Kidney tubule cell (primary cell): Measurements from ENCODE around the gene MRPL1.
"Not testable (repeated sequence)": the region's sequence is repeated elsewhere in the genome, so short reads cannot be mapped to it uniquely, and the experiment has no call there.

Experiments used
- DNase-seq: peaks from one replicate; pipeline ENCODE4 v3.0.0-alpha.2; 2018; ENCODE audit warnings: low spot score

MRPL1 gene

DNA sequence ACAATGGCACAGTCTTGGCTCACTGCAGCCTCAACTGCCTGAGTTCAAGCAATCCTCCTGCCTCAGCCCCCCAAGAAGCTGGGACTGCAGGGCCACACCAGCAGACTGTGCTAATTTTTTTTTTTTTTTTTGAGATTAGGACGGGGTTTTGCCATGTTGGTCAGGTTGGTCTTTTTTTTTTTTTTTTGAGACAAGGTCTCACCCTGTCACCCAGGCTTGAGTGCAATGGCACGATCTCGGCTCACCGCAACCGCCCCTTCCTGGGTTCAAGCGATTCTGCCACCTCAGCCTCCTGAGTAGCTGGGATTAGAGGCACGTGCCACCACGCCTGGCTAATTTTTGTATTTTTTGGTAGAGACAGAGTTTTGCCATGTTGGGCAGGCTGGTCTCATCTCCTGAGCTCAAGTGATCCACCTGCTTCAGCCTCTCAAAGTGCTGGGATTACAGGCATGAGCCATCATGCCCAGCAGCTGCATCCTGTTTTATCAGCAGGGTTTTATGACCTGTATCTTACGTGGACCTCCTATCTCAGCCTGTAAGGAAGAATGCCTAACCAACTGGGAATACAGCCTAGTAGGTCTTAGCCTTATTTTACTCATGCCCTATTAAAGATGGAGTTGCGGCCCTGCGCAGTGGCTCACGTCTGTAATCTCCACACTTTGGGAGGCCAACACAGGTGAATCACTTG, 13.2 kb upstream of the MRPL1 start:
- no peak for DNase-seq

DNA sequence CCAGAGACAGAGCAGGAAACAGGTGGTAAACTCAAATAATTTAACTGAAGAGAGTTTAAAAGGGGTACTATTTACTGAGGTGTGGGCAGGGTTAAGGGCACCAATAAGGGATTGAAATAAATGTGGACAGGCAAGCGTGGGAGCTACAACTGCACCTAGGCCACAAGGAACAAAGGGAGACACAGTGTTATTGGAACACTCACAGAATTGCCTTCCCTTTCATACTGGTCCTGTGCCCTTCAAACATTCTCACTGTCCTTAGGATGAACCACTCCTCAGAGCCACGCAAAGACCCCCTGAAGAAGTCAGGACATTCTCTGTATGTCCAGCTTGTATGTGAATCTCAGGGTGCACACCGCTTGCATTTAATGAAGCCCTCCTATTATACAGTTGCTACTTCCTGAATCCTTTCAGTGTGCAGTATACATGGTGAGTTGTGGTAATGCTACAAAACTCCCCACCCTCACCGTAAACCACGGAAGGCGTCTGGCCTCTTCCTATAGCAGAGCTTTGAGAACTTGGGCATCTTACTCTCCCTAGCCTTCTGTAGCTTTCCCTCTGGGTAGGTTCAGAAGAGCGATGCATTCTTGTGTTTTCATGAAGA, 9.6 kb upstream of the MRPL1 start:
- DNase-seq = no peak

DNA sequence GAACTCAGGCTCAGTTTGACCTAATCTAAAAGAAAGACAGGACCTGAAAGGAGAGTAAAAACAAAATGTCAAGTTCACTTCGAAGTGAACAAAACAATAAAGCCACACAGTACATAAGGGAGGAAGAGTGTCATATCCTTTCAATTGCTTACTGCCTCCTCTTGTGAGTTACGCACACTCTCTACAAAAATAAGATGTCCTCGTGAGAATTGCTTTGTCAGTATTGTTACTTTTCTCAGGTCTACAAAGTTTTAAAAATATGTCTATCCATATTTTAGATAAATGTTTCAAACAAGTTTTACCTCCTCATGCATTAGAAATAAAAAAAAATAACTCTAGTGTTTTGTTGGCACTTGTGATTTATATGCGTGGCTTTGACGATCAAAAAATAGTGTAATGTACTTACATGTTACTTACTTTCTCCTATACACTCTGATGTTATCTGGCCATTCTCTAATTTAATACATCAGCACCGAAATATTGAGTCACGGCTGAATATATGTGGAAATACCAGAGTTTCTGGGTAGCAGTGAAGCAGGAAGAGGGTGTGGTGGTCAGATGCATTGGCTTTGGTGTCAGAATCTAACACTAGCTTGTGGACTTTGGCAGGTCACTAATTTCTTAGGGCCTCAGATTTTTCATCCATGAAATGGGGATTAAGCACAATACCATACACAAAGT, 8.1 kb upstream of the MRPL1 start:
- DNase-seq = no peak

DNA sequence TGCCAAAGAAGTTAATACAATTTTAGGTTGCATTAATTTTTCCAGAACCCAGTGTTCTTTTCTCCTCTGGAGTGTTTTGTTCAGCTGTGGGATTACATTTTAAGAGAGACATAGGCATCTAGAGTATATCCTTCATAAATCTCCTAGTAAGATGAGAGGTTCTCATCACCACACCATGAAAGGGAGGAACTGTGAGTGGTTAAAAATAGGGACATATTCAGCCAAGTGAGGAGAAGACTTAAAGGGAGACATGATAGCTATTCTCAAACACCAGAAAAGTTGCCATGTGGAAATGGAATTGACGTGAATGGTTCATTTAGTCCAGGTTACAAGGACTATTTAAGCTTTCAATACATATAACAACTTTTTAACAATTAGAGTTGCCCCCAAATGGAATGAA, 6.5 kb upstream of the MRPL1 start:
- no peak for DNase-seq

DNA sequence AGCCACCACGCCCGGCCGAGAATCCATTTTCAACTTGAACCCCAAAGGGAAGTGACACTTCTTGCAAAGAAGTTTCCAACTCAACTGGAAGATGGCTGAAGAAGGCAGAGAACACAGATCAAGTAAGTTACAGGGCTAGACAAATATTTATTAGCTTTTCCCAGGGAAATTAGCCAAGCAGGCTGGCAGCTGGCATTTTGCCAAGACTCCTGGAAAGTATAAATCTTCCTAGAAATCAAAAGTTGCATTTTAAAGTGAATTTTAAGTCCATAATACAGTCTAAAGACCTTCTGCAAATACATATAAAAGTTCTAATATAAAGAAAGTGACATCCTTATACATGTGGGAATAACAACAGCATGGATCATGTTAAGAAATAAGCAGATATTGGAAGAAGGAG, 3.4 kb upstream of the MRPL1 start:
- DNase-seq = no peak

DNA sequence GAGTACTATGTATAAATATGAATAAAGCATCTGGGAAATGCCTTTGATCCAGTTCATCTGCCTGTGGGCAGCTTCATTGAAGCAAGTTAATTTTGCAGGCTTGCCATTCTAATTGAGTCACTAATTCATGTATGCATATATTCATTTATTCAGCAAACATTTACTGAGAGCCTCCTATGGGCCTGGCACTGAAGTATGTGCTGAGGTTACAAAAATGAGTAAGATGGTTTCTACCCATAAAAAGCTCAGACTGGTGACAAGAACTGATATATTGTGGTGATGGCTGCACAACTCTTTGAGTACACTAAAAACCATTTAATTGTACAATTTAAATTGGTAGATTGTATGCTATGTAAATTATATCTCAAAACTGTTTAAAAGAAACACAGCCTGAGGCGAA, 1.1 kb upstream of the MRPL1 start:
- DNase-seq = peak; percentile 24

DNA sequence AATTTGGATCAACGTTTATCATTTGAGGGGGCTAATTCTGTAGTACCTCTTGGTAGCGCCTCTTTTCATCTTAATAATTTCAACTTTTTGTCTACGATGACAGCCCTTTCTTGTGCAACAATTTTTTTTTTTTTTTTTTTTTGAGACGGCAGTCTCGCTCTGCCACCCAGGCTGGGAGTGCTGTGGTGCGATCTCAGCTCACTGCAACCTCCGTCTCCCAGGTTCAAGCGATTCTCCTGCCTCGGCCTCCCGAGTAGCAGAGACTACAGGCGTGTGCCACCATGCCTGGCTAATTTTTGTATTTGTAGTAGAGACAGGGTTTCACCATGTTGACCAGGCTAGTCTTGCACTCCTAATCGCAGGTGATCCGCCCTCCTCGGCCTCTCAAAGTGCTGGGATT, 711 bp downstream of the MRPL1 start:
- not testable (repeated sequence) for DNase-seq

DNA sequence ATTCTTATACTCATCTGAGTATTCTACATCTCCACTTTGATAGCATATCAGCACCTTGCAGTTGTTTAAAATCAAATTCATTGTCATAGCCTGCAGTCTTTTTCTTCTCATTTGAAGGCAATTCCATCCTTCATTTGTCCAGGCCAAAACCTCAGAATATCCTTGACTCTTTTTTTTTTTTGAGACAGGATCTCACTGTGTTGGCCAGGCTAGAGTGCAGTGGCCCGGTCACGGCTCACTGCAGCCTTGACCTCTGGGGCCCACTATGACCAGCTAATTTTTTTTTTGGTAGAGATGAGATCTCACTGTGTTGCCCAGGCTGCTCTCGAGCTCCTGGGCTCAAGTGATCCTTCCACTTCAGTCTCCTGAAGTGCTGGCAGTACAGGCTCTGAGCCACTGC, 2.6 kb downstream of the MRPL1 start:
- no peak for DNase-seq

DNA sequence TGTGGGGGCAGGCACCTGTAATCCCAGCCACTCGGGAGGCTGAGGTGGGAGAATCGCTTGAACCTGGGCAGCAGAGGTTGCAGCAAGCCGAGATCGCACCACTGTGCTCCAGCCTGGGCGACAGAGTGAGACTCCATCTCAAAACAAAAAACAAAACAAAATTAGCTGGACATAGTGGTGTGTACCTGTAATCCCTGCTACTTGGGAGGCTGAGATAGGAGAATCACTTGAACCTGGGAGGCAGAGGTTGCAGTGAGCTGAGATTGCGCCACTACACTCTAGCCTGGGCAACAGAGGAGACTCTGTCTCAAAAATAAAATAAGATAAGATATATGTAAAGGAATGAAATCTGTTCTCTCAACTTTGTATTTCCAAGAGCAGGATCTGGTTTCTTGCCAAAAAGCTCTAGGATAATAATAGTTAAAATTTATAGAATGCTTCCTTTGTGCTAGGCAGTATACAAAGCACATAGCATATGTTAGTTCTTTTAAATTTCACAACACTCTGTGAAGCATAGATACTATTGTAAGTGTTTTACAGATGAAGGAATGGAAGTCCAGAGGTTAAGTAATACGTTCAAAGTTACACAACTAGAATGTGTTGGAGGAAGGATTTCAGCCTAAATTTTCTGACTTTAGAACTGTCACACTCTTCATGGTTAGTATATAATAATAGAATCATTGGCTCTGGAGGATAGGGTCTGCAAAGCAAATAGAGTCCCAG, 10.3 kb downstream of the MRPL1 start:
- DNase-seq = no peak

DNA sequence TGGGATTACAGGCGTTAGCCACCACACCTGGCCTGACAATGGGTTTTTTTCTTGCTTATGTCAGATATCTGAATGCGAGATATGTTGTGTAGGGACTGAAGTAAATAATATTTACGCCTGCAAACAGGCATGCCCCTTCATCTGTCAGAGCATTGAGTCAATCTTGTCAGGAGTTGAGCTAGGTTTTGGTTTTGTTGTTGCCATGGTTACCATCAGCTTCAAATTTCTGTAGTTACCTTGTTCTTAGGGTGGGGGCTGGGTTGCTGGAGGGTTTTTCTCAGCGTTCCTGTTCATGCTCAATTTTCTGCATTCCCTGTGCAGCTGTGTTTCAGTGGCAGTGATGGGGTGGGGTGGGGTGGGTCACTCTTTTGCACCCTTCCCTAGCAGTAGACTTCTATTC, 14.5 kb downstream of the MRPL1 start:
- DNase-seq = no peak

DNA sequence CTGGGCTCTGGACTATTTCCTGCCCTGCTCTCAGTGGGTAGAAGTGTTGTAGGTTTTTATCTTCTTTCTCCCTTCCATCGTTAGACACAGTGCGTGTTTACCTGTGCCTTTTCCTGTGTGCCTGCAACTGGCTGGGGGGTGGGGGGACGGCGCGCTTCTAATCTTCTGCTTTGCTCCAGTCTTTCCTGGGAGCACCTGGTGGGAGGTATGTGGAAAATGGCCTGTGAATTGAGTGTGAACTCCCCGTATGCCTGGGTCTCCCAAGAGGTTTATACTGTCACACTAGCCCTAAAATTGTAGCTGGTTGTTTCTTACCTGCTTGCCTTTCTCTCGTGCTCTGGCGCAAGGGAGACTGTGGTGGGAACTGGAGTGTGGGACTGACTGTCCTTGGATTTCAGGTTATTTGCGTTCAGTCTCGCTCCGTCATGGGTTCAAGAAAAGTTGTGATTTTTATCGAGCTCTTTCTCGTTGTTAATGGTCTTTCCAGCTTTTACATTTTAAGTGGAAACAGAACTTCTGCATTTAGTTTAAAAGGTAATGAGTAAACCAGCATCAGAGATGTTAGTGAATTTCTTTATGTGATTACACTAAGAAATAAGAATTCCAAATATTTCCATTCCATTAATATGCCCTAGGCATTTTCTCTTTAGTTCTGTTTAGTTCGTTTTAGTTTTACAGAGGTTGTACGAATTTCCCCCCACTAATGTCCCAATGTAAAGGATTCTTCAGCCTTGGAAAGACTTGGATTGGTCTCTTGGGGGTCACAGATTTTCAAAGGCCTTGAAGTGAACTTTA, 15.3 kb downstream of the MRPL1 start:
- DNase-seq = no peak

DNA sequence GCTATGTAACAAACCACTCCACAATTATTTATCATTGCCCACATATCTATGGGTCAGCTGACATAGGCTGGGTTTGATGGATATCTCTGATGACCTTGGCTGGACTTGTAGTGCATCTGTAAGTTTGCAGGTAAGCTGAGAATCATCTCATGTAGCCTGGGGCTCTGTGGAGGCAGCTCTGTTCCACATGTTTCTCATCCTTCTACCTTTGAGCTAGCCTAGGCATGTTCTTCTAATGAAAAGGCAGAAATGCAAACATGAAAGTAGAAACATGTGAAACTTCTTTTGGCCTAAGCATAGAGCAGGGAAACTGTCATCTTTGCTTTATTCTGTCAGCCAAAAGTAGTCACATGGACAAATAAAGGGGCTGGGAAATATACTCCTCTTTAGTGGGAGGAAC, 18.2 kb downstream of the MRPL1 start:
- no peak for DNase-seq

DNA sequence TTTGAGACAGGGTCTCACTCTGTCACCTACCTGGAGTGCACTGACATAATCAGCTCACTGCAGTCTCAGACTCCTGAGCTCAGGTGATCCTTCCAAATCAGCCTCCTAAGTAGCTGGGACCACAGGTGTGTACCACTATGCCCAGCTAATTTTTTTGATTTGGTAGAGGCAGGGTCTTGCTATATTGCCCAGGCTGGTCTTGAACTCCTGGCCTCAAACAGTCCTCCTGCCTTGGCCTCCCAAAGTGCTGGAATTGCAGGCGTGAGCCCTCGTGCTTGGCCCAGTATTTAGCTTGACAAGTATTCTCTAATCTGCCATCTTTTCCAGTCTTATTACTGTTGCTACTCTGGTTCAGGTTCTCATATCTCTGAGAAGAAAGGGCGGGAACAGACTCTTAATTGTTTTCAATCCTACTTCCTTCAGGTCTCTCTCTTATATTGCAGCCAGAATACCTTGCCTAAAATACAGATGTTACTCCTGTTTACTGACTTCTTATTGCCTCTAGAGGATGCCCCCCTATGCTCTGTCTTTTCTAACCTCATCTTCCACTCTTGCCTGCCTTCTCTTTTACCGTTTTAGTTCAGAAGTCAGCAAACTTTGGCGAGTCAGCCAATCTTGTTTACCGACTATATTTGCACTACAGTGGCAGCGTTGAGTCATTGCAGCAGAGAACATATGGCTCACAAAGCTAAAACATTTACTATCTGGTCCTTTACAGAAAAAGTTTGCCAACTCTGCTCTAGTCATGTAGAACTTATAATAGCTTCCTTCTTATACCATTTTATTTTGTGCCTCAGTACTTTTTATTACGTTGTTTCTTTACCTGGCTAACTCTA, 19.0 kb downstream of the MRPL1 start:
- DNase-seq = no peak

DNA sequence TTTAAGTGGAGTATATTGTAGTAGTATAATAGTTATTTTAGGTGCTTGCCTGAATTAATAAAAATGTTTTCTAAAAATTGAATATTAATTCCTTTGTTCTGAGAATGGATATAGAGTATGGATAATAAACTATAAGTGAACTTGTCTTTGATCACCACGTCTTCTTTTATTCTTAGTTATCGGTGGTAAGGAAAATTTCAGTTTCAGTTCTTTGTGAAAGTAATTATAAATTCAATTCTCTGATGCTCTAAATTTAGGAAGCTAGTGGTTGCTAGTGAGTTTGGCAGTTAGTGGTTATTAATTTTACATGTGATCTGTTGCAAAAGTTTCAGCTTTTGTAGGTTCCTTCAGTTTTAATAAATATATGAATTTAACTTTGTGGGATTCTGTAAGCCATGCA, 30.8 kb downstream of the MRPL1 start:
- DNase-seq = no peak

DNA sequence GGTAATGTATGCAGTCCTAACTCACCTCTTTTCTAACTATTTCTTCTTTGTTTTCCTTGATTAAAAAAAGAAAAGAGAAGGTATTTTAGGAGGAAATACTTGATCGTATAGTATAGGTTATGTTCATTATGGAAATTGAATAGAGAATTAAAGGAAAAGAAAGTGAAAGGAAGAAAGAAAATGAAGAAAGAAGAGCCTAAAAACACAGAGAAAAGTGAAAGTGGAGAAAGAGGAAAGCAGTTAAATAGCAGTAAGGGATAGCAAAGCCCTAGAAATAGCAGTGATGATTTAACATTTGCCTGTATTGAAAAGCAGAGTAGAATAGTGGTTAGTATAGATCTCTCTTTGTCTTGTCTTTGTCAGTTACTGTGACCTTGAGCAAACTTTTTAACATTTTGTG, 37.0 kb downstream of the MRPL1 start:
- DNase-seq = no peak

DNA sequence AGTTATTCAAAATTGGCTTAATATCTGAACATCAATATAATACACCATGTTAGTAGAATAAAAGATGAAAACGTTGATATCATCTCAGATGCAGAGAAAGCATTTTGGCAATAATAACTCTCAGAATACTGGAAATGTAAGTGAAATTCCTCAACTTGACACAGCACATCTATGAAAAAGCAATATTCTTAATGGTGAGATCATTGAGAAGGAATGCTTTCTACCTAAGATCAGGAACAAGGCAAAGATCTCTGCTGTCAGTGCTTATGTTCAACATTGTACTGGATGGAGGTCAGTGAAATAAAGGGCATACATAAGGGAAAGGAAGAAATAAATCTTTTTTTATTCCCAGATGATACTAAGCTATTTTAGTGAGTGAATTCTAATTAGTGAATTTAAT, 40.6 kb downstream of the MRPL1 start:
- DNase-seq = peak; percentile 13

DNA sequence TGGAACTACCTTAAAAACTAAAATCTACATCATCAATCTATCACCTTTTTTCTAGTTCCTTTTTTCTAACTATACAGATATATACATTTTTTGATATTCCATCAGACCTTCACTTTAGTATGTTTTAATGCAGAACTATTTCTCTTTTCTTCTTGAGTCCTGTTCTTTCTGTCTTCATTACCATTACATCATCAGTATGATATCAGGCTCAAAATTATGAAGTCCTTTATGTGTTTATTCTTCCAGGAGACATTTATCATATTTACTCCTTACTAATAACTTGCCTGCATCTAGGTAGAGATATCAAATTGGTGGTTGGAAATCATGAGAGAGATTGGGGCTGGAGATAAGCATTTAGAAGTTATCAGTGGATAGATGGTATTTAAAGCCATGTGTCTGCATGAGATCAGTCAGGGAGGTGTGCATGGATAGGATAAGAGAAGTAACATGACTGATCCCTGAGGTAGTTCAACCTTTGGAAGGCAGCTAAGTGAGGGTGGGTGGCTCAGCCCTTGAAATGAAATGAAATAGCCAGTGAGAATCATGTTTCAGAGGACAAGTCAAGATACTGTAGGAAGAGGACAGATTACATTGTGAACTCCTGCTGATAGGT, 43.1 kb downstream of the MRPL1 start:
- no peak for DNase-seq

DNA sequence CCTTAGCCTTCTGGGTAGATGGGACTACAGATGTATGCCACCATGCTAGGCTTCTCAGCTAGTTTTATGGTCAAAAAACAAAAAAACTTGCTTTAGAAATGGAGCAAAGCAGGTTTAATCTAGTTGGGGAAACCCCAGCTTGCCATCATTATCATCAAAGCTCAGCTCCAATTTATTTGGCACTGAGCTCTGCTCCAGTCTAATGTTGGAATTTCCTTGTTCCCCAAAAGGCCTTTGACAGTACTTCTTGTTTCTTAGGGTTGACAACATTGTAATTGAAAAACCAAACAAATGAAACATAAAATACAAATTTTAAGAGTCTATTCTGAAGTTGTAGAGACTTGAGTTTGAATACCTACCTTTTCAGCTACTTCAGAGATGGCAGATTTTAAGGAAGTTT, 48.0 kb downstream of the MRPL1 start:
- DNase-seq = no peak

DNA sequence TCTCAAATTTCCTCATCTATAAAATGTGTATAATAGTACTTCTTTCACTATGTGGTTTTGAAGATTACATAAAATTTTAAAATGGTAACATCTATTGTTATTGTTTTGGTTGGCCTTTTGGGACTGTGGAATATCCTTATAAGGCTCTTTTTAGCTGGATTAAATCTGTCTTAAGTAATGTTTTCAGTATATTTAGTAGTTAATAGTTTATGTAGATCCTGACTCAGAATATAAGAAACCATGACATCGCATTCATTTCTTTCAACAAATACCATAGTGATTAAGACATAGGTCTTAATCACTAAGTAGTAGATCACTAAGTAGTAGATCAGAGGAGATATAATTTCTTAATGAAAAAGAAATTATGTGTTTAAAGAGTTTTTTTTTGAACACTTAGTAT, 48.5 kb downstream of the MRPL1 start:
- DNase-seq = peak; percentile 48

DNA sequence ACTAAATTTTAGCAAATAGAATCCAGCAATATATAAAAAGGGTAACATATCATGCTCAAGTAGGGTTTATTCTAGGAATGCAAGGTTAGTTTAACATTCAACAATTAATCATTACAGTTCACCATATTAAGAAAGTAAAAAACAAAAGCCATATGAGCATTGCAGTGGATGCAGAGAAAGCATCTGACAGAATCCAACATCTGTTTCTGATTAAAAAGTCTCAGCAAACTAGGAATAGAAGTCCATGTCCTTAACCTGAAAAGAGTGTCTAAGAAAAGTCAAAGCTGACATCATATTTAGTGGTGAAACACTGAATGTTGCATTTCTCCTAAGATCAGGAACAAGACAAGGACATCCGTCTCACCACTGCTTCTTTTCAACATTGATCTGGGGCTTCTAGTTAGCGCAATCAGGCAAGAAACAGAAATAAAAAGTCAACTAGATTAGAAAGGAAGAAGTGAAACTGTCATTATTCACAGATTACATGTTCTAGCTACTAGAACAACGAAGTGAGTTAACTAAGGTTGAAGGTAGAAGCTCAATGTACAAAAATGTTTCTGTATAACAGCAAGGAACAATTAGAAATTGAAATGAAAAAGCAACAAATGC, 49.3 kb downstream of the MRPL1 start:
- DNase-seq = no peak
